ENCODE measurements around the gene ITGAV. TPM values are rescaled to one million over a fixed set of nuclear protein-coding genes. Genes with fewer than 3 reads are reported as not detected.

ITGAV gene
- total and polyA plus RNA-seq, 4 donors: 6.6 to 31.3 (median 12.0) TPM

GRCh38 chr2:186558512-186559276 lies 31.2 kb upstream of the ITGAV start:
- Histone ChIP-seq H3K9me3 (ENCODE audit: control insufficient read depth in 4 of 4, low read length in 3 of 4) (no peaks in the 10 kb centered on the region), H3K4me3 (ENCODE audit: low read depth in 1 of 3, low read length in 3 of 3) (no peak overlapping the region), H3K36me3 (ENCODE audit: control insufficient read depth in 4 of 4, insufficient read depth in 3 of 4, low read depth in 1 of 4, low read length in 3 of 4) (no peaks in the 10 kb centered on the region), H3K27ac (ENCODE audit: low read depth in 1 of 2, low read length in 2 of 2) (no peak overlapping the region), H3K4me1 (ENCODE audit: control insufficient read depth in 4 of 4, insufficient read depth in 4 of 4, low read length in 3 of 4) (no peaks in the 10 kb centered on the region), H3K27me3 (ENCODE audit: control insufficient read depth in 4 of 4, insufficient read depth in 4 of 4, low read length in 3 of 4) (no peaks in the 10 kb centered on the region), H3K9ac (ENCODE audit: low read depth in 1 of 2, low read length in 2 of 2) (no peak overlapping the region)
- WGBS: 88% methylated on average over 2 of the region's 2 CpGs
- TF ChIP-seq FOXA1 (IDR thresholded peaks at IDR 0.05) (no peak), TAF1 (conservative IDR thresholded peaks at IDR 0.05) (no peak), ATF3 (IDR thresholded peaks at IDR 0.05) (no peak), RAD21 (IDR thresholded peaks at IDR 0.05) (no peak), REST (IDR thresholded peaks at IDR 0.05) (no peak), NR2F2 (IDR thresholded peaks at IDR 0.05) (no peak), HNF4G (IDR thresholded peaks at IDR 0.05) (no peak), ZBTB33 (IDR thresholded peaks at IDR 0.05) (no peak), RXRA (IDR thresholded peaks at IDR 0.05) (no peak), FOXA2 (IDR thresholded peaks at IDR 0.05) (no peak), SP1 (IDR thresholded peaks at IDR 0.05) (no peak), GABPA (IDR thresholded peaks at IDR 0.05 in 1 of 2, conservative IDR thresholded peaks at IDR 0.05 in 1 of 2) (no peak), JUND (IDR thresholded peaks at IDR 0.05) (no peak), YY1 (IDR thresholded peaks at IDR 0.05) (no peak), HNF4A (conservative IDR thresholded peaks at IDR 0.05) (no peak), CTCF (IDR thresholded peaks at IDR 0.05; ENCODE audit: low read depth, low read length, missing input control) (no peak)
- DNase-seq (ENCODE audit: low spot score): no peak

- no peaks in the 10 kb centered on the region for H3K4me1 ChIP-seq (ENCODE audit: control insufficient read depth in 4 of 4, insufficient read depth in 4 of 4, low read length in 3 of 4)
- H3K27me3 ChIP-seq (ENCODE audit: control insufficient read depth in 4 of 4, insufficient read depth in 4 of 4, low read length in 3 of 4): no peaks in the 10 kb centered on the region
- H3K4me3 ChIP-seq (ENCODE audit: low read depth in 1 of 3, low read length in 3 of 3): no peak overlapping the region
- DNase-seq (ENCODE audit: low spot score): no peak
- no peak overlapping the region for H3K9ac ChIP-seq (ENCODE audit: low read depth in 1 of 2, low read length in 2 of 2)
- no peak overlapping the region for H3K27ac ChIP-seq (ENCODE audit: low read depth in 1 of 2, low read length in 2 of 2)
- no peaks in the 10 kb centered on the region for H3K9me3 ChIP-seq (ENCODE audit: control insufficient read depth in 4 of 4, low read length in 3 of 4)
- no peaks in the 10 kb centered on the region for H3K36me3 ChIP-seq (ENCODE audit: control insufficient read depth in 4 of 4, insufficient read depth in 3 of 4, low read depth in 1 of 4, low read length in 3 of 4)
- TF ChIP-seq TAF1 (conservative IDR thresholded peaks at IDR 0.05) (no peak), REST (IDR thresholded peaks at IDR 0.05) (no peak), FOXA1 (IDR thresholded peaks at IDR 0.05) (no peak), SP1 (IDR thresholded peaks at IDR 0.05) (no peak), FOXA2 (IDR thresholded peaks at IDR 0.05) (no peak), ATF3 (IDR thresholded peaks at IDR 0.05) (no peak), RAD21 (IDR thresholded peaks at IDR 0.05) (no peak), EGR1 (IDR thresholded peaks at IDR 0.05; ENCODE audit: low read depth in 2 of 2) (no peak), ZBTB33 (IDR thresholded peaks at IDR 0.05) (no peak), YY1 (IDR thresholded peaks at IDR 0.05) (no peak), RXRA (IDR thresholded peaks at IDR 0.05) (no peak), GABPA (IDR thresholded peaks at IDR 0.05 in 1 of 2, conservative IDR thresholded peaks at IDR 0.05 in 1 of 2) (no peak)
Observed at GRCh38 chr2:186559370-186559769, 30.5 kb upstream of the ITGAV start.

Measured in liver (tissue), 9 donors.